LoVo (cell line): ENCODE measurements around the gene STRADA.
A peak's percentile ranks its signal among the peaks of the same experiment; 100 is the strongest.

Source experiments
- DNase-seq: peaks from one replicate; pipeline ENCODE4 v3.0.0-alpha.2; 2016; ENCODE audit warnings: low spot score

The STRADA gene

GRCh38 chr17:63741408-63742173, at the start of gene STRADA:
TSS of gene STRADA (minus strand) at chr17:63741799. CDS start at chr17:63728369, 13,430 bp downstream.
- DNase-seq = peak; percentile 98

GRCh38 chr17:63790057-63790456, 48.5 kb upstream of the STRADA start:
- DNase-seq = no peak

- no peak for DNase-seq
Measured at GRCh38 chr17:63786971-63787711, 45.5 kb upstream of the STRADA start.

GRCh38 chr17:63786117-63786516, 44.5 kb upstream of the STRADA start:
- no peak for DNase-seq

- no peak for DNase-seq
Measured at GRCh38 chr17:63785556-63785955, 44.0 kb upstream of the STRADA start.

DNA sequence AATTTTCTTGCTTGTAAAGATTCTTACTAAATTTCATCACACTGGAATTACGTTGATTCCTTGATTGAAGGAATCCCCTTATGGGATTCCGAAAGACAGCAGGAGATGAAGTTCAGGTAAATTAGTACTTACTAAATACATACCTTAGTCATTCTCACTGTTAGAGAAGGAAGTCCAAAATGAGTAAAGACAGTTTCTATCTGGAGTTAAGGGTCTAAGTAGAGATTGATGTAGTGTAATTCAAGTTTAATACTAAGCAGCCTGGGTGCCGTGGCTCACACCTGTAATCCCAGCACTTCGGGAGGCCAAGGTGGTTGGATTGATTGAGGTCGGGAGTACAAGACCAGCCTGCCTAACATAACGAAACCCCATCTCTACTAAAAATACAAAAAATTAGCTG, 41.9 kb upstream of the STRADA start:
- DNase-seq = no peak

GRCh38 chr17:63780928-63781327, 39.3 kb upstream of the STRADA start:
- no peak for DNase-seq

- no peak for DNase-seq
Measured at GRCh38 chr17:63780507-63780906, 38.9 kb upstream of the STRADA start.

DNA sequence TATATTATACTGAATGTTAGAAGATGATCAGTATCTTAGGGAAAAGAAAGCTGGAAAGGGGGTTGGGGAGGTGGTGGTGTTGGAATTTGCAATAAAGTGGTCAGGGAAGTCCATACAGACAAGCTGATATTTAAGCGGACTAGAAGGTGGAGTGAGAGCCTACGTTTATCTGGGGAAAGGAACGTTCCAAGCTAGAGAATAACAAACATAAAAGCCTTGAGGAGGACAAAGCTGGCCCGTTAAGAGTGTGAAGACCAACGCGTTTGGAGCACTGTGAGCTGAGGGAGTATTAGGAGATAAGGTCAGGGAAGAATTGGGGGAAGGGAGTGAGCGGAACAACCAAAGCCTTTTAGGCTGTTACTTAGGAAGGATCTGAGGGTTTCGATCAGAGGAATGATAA, 33.8 kb upstream of the STRADA start:
- DNase-seq = no peak

DNA sequence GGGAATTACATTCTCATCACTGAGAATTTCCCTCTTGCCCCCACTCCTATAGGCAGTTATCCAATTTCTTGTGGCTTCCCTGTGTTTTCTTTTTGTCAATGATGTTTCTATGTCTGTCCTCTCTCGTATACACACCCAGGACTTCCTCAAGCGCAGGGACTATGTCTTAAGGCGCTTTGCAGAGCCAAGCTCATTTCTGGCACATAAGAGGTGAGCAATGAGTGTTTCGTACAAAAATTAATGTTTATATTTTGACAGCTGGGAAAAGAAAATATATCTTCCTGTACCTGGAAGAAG, 33.3 kb upstream of the STRADA start:
- no peak for DNase-seq

DNA sequence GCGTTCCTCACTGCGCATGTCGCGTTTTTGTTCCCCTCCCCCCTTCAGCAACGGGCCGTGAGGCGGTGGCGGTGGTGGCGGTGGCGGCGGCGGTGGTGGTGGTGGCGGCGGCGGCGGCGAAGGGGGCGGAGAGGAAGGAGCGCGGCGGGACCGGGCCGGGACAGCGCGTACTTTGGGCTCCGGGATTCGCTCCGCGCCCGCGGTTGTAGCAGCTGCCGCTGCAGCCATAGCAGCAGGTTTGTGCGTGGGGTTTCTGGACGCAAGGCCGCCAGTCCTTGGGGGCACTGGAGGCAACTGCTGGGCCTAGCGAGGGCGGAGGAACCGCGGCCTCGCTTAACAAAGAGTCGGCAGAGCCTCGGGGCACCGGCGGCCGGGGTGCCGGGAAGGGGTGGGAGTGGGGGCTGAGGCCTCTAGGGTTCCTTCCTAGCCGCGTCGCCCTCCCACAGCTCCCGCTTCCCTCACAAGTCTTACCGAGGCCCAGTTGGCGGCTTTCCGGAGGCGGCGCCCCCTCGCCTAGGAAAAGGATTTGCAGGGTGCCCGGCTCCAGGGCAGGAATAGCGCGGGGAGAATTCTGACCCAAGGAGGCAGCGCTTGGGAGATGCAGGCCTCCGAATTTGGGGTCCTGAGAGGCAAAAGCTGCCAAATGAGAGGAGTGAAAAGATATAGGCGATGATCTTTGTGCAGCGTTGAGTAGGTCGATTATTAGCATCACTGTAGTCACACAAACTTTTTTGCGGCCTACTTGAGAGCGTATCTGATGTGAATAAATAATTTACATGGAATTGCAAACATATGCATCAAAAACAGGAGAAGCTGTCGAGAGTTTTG, 32.8 kb upstream of the STRADA start, which contains the start of gene DDX42:
Gene DDX42, plus strand, starts transcription at position 30 of the 828 bp plus-strand sequence. CDS start 12,880 bp downstream, outside the sequence.
- peak; percentile 41 for DNase-seq

- peak; percentile 98 for DNase-seq
Measured at GRCh38 chr17:63773272-63774140, 31.9 kb upstream of the STRADA start, which contains the start of gene CCDC47. TSS of gene CCDC47 (minus strand) at chr17:63773597. CDS start at chr17:63766175, 7,422 bp downstream.

DNA sequence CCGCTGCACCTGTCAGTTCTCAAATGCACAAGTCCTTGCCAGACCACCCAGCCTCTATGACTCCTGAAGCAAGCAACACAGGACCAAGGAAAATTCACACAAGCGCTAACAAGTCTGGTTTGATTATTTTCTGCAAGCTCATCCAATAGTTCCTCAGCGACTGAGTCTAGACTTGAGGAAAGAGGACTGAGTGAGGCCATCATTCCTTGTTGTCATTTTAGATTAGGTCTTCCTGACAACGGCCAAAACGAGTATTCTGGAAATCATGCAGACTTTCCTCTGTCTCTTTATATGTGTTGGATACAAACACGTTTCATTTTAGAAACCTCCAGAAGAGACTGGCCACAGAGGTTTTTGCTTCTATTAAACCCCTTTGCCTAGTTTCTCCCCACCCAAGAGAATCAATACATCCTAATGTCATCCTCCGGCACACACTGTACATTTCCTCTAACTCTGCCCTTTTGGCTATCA, 31.2 kb upstream of the STRADA start:
- DNase-seq = no peak

GRCh38 chr17:63768433-63768832, 26.8 kb upstream of the STRADA start:
- no peak for DNase-seq

DNA sequence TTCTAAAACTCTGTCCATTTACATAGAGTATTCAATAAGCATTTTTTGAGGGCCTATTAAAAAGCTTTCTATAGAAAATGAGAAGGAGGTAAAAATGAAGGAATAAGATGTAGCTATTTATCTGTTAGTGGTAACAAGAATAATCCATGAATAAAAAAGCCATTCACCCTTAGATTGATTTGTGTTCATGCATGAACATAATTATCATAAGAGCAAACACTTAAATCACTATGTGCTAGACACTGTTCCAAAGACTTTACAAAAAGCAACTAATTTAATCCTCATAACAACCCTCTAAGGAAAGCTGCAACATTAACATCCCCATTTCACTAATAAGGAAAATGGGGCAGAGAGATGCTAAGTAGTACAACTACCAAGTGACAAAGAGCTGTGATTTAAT, 25.2 kb upstream of the STRADA start:
- DNase-seq = no peak

GRCh38 chr17:63764716-63765115, 23.1 kb upstream of the STRADA start:
- DNase-seq = no peak

DNA sequence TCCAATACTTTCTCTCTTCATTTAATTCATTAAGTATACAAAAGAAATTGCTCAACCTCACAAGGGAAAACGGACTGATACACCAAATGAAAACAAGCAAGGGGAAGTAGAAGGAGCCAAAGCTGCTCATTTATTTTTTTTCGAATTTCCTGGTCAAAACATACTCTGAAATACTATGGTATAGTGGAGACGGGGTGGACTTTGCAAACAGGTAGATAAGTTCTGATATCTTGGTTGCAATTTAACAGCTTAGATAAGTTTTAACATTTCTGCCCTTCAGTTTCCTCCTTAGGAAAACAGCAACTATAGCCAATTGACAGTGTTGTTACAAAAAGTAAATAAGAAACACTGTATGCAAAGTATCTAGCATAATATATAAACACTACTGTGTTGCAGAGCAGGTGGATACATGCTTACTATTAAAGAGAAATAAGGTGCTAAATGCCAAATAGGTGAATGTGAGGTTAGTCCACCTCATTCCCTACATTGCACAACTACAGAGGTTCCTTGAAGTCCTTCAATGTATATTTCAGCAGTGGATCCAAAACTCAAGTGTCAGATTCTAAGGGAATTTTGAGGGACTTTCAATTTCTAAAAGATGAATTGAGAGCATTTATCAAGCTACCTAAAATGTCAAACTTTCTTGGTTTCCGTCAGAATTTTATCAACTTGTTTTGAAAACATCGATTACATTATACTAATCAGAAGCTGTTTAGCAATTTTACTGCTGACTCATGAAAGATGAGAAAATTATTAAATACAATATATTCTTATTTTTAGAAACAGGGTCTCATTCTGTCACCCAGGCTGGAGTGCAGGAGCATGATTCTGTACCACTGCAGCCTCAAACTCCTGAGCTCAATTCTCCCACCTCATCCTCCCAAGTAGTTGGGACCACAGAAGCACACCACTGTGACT, 20.8 kb upstream of the STRADA start:
- no peak for DNase-seq

DNA sequence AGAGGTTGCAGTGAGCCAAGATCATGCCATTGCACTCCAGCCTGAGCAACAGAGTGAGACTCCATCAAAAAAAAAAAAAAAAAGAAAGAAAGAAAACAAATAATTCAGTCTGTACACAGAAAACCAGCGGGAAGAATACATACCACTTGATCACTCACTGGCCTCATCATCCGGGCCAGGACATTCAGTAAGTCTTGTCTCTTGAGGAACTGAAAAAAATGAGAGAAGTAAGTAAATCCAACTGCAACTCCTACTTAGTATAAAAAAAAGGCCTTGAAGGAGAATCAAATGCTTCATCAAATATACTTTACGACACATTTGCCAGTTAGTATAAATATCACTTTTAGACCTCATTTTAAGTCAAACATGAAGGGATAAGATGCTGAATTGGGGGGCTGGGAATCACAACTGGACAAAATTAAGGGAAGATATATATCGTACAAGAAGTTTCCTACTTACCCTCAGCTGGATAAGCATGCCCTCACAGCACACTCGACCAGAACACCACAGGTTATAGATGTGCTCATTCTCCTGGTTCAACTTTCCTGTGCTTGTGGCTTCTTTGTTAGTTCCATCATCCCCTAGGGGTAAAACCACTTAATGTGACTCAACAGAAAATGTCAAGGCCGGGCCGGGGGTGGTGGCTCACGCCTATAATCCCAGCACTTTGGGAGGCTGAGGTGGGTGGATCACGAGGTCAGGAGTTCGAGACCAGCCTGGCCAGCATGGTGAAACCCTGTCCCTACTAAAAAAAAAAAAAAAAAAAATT, 19.4 kb upstream of the STRADA start:
- no peak for DNase-seq

GRCh38 chr17:63758428-63758827, 16.8 kb upstream of the STRADA start:
- DNase-seq = no peak

DNA sequence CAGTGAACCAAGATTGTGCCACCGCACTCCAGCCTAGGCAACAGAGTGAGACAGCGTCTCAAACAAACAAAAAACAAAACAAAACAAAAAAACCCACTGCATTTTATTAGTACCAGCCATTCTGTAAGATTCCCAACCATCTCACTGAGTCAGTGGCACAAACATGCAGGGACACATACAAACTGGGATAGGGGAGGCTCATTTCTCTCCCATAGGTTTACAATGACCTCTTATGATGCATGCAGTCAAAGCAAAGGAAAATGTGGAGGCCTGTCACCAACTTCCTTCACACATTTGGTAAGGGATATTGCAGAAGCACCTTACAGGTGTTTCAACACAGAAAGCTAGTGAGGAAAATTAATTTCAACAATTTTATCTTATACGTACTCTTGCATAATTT, 12.4 kb upstream of the STRADA start:
- DNase-seq = no peak
